Measurements from ENCODE around the gene EFHD2.
"Not testable (repeated sequence)": the region's sequence is repeated elsewhere in the genome, so short reads cannot be mapped to it uniquely, and the experiment has no call there.

DNA sequence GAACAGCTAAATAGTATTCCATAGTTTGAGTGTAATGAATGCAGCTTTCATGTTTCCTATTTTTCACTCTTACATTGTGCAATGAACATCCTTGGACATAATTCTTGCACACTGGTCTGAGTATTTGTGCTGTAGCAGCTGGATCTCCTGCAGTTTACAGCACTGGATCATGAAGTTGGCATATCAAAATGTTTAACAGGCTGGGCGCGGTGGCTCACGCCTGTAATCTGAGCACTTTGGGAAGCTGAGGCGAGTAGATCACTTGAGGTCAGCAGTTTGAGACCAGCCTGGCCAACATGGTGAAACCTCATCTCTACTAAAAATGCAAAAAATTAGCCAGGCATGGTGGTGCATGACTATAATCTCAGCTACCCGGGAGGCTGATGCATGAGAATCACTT lies 61.4 kb downstream of the EFHD2 start:
- TF ChIP-seq, protein P1, sequence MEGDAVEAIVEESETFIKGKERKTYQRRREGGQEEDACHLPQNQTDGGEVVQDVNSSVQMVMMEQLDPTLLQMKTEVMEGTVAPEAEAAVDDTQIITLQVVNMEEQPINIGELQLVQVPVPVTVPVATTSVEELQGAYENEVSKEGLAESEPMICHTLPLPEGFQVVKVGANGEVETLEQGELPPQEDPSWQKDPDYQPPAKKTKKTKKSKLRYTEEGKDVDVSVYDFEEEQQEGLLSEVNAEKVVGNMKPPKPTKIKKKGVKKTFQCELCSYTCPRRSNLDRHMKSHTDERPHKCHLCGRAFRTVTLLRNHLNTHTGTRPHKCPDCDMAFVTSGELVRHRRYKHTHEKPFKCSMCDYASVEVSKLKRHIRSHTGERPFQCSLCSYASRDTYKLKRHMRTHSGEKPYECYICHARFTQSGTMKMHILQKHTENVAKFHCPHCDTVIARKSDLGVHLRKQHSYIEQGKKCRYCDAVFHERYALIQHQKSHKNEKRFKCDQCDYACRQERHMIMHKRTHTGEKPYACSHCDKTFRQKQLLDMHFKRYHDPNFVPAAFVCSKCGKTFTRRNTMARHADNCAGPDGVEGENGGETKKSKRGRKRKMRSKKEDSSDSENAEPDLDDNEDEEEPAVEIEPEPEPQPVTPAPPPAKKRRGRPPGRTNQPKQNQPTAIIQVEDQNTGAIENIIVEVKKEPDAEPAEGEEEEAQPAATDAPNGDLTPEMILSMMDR (IDR thresholded peaks at IDR 0.05) = not testable (repeated sequence)
- not testable (repeated sequence) for TF ChIP-seq POLR2A (IDR thresholded peaks at IDR 0.05)

Data from body of pancreas (tissue), 4 donors.